ENCODE data around the gene TRMT2A.

The TRMT2A gene

DNA sequence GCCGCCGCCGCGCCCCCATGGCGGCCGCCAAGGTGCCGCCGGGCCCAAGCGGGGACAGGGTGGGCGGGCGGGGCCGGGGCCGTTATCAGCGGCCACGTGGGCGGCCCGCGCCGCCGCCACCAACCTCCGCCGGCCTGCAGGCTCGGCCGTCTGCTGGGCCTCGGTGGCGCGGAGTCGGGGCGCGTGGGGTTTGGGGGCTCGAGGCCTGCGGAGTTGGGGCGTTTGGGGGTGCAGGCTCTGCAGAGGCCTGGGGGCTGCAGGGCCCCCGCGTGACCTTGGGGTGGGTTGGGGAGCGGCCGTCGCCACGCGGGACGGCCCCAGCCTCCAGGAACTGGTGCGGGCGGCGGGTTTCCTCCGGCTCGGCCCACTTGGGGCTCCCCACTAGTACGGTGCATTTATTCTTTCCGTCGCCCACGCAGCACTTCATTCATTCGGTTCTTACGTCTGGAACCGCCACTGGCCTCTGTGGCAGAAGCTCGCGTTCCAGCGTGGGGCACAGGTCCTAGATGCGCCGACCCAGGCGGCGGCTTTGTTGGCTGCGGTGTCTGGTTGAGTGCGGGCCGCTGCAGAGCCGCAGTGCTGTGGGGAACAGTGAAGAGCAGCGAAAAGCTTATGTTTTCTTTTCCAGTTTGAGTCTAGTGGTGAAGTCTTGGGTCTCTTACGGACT lies 740 bp upstream of the TRMT2A start:
- peak; percentile 77 for DNase-seq

DNA sequence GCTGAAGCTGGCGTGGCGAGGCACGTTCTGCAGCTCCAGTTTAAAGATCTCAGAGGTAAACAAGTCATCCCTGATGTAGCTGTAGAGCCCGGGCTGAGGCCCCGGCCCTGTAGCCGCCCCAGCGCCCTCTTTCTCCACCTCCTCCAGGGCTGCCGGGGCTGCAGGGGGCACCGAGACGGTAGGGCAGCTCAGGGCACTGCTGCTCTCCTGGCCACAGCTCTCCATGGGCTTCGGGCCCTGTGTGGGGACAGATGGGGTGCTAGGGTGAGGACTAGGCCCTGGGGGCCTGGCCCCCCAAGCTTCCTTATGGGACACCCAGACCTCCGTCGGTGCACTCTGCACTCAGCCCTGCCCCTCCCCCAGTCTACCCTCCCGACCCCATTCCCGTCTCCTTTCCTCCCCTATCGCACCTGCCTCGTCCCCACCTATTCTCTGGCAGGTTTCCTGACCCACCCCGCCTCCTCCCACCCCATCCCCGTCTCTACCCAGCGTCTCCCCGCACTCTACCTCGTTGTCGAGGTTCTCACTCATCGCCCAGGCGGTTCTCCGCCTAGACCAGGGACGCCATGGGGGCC lies 563 bp downstream of the TRMT2A start:
- DNase-seq, result no peak

DNA sequence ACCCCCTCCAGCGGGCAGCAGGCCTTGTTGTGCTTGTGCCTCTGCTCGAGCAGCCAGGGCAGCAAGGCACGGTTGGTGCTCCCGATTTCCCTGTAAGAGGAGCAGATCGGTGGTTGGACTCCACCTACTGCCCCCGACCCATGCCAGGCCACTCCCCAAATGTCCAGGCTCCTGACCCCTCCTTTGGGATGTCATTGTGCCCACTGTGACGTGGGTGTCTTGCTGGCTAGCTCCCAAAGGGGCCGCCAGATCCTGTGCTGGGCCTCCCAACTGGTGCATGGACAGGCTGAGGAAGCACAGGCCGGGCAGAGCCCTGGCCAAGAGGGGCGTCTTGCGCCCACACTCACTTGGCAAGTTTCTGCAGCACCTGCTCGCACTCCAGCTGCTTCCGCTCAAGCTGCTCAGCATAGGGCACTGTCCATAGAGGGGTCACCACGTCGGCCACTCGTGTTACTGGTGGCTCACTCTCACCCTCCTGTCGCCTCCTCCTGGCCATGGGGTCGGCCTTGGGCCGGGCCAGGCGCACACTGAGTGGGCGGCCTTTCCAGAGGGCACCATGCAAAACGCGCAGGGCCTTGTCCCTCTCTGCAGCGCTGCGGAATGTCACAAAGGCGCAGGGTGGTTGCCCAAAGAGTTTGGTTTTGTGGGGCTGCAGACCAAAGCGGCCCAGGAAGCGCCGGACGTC lies 1.2 kb downstream of the TRMT2A start, which contains the start of gene RANBP1:
Gene RANBP1, plus strand, starts transcription at position 414 of the 685 bp plus-strand sequence. Its CDS starts 81 bp downstream, at position 495.
- DNase-seq, result no peak

DNA sequence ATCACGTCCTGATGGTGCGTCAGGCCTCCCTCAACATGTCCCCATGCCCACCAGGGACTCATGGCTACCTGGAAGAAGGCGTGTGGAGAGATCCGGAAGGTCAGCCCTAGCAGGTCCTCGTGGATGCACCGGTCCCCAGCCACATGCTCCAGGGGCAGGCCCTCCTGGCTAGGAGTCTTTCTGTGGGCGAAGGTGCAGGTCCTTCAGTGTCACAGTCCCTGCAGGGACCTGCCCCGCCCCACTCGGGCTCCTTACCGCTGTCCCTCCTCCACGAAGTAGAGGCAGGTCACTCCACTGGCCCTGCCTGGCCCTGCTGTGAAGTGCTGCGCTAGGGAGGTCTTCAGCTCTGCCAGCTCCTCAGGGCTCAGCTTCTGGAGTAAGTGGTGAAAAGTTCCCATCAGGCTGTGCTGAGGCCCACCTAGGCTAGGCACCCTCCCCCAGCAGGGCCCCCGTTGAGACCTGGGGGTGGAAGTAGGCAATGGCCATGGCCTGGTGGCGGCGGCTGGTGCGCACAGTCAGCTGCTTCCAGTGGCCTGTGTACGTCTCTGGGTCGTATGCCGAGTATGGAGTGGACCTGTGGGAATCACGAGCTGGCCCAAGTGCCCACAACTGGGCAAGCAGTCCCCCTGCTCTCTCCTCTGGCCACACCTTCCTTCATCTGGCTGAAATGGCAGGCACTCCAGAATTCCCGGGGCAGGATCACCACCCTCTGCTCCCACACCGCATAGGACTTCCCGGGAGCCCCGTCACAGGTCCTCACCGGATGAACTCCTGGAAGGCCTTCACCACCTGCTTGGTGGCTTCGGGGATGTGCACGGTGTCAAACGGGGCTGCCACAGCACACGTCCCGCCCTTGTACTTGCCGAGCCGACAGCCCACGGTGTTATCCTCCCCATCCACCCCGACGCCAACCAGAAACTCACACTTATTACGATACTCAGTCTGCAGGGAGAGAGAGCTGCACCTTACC lies 2.2 kb downstream of the TRMT2A start:
- DNase-seq, result no peak

DNA sequence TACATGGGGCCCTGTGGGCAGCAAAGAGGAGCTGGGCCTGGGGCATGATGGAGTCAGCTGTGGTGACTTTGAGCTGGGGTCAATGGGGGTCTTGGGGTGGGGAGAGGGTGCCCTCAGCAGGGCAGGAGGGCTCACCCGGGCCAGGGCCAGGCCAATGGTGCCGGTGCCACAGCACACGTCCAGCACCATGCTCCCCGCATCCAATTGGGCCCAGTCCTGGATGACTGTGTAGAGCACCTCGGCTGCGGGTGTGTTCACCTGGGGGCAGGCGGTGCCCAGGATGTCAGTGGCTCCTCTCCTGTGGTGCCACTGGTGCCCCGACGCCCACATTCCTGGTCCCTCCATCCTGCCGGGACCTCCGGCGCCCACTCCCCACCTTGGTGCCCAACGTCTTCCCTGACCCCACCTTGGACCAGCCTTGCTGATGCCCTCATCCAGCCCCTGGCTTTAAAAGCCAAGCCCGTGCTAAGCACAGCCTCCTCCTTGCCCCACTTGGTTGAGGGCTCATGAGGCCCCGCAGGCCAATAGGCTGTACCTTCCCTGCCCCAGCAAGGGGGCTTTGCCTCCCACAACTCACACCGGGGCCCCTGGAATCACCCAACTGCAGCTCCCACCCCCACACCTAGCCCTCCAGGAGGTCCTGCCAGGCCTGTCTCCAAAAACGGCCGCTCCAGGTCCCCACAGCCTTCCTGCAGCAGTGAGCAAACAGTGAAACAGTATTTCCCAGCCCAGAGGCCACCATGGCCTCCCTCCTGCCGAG lies 3.3 kb downstream of the TRMT2A start:
- no peak for DNase-seq

DNA sequence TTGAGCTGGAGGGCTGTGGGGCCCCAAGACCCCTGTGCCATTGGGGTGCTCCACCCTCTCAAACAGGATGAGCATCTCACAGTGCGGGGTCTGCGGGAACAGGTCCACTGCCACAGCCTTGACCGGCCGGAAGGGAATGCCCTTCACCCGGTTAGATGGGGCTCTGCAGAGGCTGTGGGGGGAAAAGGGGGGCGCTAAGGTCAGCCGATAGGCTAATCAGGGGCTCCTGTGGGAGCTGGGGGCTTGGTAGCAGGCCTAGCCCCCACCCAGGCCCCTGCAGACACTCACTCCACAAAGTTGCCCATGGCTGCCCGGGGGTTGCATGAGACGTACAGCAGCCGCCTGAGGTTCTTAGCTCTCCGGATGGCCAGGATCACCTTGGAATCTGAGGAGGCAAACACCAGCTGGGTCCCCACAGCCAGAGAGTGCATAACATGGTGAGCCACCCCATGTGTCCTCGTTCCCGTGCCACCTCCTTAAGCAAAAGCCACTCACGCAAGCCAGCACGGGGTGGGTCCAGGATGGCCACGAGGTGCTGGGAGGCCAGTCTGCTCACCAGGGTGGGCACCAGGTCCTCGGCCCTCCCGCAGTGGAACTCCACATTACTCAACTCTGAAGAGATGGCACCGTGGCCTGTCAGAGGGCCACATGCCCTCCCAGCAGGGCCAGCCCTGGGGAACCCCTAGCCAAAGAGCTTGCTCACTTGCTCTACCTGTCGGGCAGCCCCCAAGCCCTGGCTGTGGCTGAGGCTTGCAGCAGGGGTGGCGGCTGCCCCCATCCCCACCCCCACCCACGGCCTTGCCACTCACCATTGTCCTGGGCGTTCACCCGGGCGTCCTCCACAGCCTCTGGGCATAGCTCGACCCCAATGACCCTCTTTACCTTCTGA lies 4.2 kb downstream of the TRMT2A start:
- DNase-seq, result no peak

DNA sequence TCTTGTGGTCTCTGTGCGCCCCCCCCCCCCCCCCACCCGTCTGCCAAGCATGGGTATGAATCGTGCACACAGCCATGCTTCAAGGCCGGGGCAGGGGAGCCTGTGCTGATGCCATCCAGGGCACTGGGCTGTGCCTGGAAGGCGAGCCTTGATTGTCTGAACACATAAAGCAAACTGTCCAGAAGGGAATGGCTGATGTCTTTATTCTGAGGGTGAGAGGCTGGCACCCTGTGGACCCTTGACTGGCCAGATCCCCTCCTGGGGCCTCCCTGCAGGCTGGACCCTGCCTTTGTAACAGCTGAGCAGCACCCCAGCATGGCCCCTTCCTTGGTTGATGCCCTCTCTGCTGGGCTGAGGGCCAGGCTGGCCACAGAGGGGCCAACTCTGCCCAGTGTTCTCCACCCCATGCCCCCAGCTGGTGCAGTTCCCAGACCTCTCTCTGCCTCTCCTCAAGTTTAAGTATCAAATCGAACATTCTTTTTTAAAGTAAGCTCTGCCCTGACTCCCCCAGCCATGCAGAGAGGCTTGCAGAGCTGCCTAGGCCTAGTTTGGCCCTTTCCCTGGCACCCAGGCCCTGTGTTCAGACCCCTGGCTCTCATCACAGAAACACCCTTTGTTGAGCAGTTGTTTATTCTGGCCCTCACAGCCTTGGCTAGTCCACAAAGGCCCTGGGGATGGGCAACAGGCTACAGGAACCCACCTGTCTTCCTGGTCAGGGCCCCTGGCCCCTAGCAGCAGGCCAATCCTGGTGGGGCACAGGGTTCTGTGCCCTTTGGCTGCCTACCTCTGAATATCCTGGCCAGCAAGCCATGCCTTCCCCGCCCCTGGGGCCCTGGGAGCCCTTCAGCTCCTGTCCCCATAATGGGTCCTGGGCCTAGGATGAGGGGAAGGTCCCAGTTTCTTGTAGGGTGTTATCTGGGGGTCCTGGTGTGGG lies 5.1 kb downstream of the TRMT2A start:
- DNase-seq, result no peak

DNA sequence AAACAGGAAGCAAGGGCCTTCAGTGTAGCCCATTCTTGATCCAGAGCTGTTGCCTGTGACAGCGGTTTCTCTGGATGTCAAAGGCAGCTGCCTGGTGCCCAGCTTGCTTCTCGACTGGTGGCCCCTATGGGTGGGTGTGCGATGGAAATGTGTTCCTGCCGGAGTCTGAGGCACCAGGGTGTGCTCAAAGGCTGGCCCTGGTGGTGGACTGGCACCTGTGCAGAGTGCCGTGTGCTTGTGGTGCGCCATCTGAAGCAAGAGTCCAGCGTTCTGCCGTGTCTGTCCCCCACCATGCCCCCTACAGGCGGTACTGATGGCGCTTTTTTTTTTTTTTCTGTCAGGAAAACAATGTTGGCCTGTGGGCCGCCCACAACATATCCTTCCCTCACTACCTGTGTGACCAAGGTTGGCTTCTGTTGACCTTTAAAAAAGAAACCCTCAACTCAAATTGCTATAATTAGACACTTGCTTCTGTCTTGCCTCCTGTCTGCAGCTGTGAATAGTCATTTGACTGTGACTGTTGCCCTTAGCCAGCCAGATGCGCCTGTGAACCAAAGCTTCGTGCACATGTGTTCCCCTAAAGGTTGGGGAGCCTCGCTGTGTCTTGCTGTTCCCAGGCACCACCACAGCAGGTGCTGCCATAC lies 5.9 kb downstream of the TRMT2A start:
- peak; percentile 25 for DNase-seq

DNA sequence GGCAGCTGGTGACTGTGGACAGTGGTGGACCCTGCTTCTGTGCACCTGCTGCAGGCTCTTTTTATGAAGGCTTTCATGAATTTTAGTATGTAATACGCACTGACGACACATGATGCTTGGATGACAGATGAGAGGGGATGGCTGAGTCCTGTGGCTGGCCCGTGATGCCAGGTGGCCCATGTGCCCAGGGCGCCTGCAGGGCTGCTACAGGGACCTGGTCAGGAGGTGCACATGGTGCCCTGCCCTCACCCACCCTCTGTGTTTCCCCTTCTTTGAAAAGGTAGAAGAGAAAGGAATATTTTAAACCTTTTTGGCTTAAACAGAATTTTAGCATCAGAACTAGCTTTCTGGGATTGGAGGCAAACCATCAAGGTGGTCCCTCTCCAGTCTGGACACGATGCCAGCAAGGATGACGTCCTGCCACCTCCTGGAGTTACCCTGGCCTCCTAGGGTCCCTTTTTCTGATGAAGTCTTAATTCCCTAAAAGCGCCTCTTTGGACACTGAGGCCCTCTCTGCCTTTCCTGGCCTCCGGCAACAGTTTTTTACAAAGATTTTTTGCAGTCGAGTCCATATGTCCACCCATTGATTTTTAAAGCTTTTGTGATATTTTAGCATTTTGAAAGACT lies 6.6 kb downstream of the TRMT2A start:
- no peak for DNase-seq

DNA sequence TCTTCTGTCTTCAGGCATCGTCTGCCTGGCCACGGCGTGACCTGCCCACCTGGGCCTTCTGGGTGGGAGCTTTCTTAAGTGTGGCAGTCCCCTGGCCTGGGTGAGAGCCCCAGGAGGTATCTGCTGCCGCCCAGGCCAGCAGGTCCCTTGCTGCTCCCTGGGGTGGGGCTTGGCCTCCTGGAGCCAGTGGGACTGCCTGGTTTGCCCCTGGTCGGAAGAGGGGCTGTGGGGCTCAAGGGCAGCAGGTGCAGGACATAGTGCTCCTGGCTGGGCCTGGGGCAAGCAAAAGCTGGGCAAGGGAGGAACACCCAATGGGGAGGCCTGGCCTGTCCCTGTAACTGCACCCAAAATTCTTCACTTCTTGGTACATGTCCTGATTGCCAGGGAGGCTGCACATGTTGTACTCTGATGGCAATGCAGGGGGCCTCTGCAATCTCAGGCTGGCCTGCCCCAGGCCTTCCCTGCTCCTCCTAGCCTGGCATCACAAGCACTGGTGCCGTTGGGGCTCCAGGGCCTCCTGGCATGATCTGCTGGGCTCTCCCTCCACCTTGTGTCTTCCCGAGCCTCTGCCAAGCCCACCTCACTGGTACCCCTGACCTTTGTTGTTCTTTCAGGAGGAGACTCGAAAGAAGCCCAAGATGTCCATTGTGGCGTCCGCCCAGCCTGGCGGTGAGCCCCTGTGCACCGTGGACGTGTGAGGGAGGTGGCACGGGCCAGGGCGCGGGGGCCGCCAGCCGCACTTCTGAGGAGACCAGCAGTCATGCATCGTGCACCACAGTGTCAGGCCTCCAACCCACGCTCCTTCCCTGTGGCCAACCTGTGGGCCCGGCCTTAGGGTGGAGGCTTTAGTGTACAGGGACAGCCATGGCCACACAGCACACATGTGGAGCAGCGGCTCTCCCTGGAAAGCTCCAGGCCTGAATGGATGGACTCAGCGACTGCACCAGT lies 7.3 kb downstream of the TRMT2A start:
- no peak for DNase-seq

DNA sequence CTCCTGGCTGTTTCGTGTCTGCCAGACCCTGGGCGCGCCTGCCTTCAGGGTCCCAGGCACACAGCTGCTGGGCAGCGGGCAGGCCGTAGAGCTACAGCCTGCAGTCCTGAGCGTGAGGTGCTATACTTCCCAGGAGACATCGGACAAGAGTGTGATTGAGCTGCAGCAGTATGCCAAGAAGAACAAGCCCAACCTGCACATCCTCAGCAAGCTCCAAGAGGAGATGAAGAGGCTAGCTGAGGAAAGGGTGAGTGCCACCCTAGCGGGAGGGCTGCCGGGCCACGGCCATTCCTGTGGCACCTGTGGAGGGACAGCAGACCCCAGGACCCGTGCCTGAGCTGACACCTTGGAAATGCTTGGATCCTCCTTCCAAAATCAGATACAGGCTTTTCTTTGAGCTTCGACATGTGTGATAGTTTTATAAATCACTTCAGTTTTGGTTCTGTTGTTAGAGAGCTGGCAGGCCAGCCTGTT lies 8.2 kb downstream of the TRMT2A start:
- no peak for DNase-seq

DNA sequence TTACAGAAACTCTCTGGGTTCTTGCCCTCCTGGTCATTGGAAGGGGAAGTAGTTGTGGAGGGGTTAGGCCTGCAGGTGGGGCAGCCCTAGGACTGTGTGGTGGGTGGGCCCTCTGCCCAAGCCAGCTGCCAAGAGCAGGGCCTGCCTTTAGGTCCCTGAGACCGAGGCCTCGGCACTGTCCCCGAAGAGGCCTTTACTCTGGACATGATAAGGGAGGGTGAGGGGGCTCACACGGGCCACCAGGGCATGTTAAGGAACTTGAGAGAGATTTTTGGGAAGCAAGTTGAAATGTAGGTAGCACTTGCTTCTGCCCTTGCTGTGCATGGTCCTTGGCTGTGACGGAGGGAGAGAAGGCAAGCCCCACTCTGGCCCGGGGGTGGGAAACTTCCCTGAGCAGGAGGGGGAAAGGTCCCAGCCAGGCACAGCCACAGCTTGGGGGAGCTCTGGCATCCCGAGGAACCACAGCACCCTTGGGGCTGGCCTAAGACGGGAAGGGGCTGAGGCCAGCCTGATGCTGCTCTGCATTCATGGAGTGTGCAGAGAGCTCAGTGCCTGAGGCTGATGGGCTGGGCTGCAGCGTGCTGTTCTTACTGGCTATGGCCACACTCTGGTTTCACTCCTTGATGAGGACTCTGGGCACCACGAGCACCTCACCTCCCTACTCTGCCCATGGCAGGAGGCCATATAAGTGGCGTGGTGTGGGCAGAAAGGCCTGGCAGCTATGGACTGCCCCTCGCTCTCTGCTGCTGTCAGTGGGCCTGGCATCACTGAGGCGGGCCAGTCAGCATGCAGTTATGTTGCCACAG lies 8.9 kb downstream of the TRMT2A start:
- DNase-seq, result no peak

DNA sequence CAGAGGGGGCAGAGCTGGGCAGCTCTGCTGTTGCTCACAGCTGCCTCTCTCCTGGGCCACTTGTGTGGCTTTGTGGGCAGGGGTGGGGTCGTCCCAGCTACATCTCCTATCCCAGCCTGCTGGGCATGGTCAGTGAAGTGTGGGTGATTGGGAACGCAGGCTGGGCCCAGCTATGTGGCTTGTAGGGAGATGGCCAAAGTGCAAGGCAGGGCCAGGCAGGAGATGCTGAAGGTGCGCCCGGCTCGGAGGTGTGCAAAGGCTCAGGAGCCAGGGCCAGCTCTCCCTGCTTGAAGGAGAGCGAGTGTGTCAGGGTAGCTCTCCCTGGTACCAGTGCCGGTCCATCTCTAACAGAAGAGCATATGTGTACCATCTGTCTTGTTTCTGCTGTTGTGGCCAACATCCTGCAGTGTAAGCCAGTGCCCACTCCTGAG lies 9.5 kb downstream of the TRMT2A start:
- DNase-seq, result no peak

DNA sequence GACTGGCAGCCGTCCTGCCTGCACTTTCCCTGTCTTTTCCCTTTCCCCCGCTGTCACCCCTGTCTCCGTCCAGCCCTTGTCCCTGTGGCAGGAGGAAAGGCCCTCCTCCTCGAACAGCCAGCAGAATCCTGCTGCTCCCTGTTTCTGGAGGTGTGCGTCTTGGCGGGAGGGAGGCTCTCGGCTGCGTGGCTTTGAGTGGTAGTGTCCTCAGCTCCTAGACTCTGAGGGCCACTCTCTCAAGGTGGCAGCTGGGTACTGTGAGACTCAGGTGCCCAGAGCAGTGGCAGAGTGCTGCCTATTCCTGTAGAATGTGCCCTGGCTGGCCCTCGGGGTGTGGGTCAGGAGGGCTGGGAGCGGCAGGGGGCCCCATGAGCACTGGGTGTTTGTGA lies 10.2 kb downstream of the TRMT2A start:
- DNase-seq, result no peak

DNA sequence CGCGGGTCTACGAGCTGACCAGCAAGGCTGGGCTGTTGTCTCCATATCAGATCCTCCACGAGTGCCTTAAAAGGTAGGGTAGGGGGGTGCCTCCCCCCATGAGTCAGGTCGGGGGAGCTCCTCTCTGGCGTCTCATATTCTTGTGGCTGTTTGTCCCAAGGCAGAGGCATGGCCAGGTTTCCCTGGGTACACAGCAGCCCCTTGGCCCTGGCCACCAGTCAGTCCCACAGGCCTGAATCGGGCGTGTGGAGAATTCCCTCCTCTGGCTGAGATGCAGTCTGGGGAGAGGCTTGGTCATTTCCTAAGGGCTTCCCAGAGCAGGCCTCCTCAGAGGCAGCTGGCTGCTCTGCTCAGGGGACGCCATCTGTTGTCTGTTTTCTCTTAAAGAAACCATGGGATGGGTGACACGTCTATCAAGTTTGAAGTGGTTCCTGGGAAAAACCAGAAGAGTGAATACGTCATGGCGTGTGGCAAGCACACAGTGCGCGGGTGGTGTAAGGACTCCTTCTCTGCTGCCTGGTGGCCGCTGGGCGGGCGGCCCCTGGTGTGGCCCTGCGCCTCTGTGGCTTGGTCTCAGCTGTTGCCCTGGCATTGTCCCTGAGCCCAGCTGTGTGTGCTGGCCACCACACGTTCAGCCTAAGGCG lies 10.7 kb downstream of the TRMT2A start:
- DNase-seq, result no peak
